GM13977 (cell line): ENCODE data around the gene PARD3B.

Source experiments
- DNase-seq: peaks from one replicate; pipeline ENCODE4 v3.0.0; 2012; ENCODE audit warnings: low spot score
- CTCF ChIP-seq: IDR thresholded peaks from 2 replicates; pipeline ENCODE4 v1.5.1; 2012; ENCODE audit warnings: mild to moderate bottlenecking, control low read depth; ENCODE audit not compliant: insufficient read depth; ENCODE audit errors: extremely low read depth, missing control alignments
- in situ Hi-C: fragments of 300-500 bp; cut with MboI; formaldehyde crosslinking; loops from one replicate; pipeline ENCODE4 v1.12.0; 2022; ENCODE audit warnings: low sequenced_read_pairs, low pct_unique_long_range_greater_than_20kb, mixed read lengths, inconsistent platforms; ENCODE audit not compliant: unreplicated experiment

The PARD3B gene

GRCh38 chr2:204645018-204645773 is 99.9 kb downstream of the PARD3B start:
- TF ChIP-seq CTCF: no peak
- in situ Hi-C loops: no loop called here
- DNase-seq: no peak

- DNase-seq: no peak
- no peak for TF ChIP-seq CTCF
- in situ Hi-C loops: no loop called here
Observed at GRCh38 chr2:204647626-204648025, 102.4 kb downstream of the PARD3B start.

- in situ Hi-C loops: no loop called here
- DNase-seq: no peak
- TF ChIP-seq CTCF: no peak
Observed at GRCh38 chr2:204650611-204651010, 105.3 kb downstream of the PARD3B start.

GRCh38 chr2:204652063-204652462 is 106.8 kb downstream of the PARD3B start:
- TF ChIP-seq CTCF: no peak
- in situ Hi-C loops: no loop called here
- DNase-seq: no peak

- DNase-seq: no peak
- in situ Hi-C loops: no loop called here
- no peak for TF ChIP-seq CTCF
Observed at GRCh38 chr2:204654669-204655068, 109.4 kb downstream of the PARD3B start.

GRCh38 chr2:204655101-204655500 is 109.8 kb downstream of the PARD3B start:
- no peak for DNase-seq
- in situ Hi-C loops: no loop called here
- no peak for TF ChIP-seq CTCF
